A549 treated with DMSO at 1 μM for 4 hours (cell line): ENCODE measurements around the gene ZFP3. TPM values are rescaled to one million over a fixed set of nuclear protein-coding genes. Genes with fewer than 3 reads are reported as not detected.

Source experiments
- total RNA-seq: library from RNA; stranded (reverse); fragments of 200-300 nt; extraction: Qiagen RNA extraction; gene quantifications from 5 replicates; pipeline ENCODE4 v1.2.3, GENCODE V29; 2022; ENCODE audit warnings: low read depth

ZFP3 gene
- 0.89 to 1.2 TPM (median 1.0 TPM) in 5 replicates for total RNA-seq

DNA sequence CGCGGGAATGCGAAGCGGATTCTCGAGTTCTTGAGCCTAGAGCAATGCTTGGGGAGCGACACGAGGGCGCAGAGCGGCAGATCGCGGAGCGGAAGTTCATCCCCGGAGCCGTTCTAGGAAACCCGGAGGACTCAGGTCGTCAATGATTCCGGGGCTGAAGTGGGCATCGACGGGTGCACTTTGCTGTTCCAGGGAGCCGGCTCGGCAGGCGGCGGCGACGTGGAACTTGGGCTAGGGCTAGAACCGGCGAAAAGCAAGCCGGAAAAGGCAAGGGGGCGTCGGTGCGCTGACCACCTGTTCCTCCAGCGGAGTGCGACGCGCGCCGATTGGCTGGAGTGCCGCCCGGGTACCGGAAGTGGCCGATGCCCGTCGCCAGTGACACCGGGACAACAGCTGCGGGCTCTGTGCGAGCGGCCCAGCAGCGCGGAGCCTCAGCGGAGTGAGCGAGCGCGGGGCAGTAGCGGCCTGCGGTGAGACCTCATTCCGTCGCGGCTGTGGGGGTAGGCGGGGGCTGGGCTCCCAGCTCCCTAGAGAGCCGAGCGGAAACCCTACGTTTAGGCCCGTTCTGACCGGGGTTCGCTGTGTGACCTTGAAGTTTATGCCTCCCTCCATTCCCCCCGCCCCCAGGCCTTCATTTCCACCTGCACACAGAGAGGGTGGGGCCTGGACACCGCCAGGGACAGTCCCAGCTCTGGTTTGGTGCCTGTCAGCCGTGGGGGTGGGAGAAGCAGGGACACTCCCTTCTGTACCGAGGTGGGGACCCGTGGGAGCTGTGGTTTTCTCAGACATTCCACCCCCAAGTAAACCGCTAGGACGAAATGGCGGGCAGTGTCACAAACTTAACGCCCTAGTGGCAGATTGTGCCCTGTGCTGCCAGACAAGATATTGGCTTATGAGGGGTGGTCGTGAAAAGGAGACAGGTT lies at the start of gene ZFP3:
ZFP3 (plus strand) TSS at position 362 of the 923 bp plus-strand sequence. CDS start 13,038 bp downstream, outside the sequence.

DNA sequence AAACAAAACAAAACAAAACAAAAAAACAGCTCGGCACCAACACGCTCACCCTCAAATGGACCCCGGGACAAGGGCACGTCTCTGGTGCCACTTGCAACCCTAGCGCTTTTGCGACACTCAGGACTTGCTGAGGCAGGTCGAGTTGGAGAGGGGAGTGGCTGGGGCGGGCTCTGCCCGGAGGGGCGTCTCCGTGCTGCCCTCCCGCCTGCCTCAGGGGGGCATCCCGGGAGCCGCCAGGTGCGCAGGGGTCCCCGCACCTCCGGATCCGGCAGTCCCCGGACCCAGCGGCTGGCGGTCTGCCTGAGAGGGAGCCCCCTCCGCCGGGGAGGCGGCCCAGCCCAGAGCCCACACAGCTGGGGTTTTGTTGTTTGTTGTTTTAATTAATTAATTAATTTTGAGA lies 43.0 kb upstream of the ZFP3 start, which contains the start of gene SLC52A1:
SLC52A1 (minus strand) TSS at position 112 of the 400 bp plus-strand sequence. CDS start 820 bp downstream, outside the sequence.

GRCh38 chr17:5111402-5112204 lies 33.3 kb downstream of the ZFP3 start, which contains the start of gene ZNF232:
Gene ZNF232 (minus strand): TSS chr17:5111878. CDS start chr17:5111822, 56 bp downstream.

DNA sequence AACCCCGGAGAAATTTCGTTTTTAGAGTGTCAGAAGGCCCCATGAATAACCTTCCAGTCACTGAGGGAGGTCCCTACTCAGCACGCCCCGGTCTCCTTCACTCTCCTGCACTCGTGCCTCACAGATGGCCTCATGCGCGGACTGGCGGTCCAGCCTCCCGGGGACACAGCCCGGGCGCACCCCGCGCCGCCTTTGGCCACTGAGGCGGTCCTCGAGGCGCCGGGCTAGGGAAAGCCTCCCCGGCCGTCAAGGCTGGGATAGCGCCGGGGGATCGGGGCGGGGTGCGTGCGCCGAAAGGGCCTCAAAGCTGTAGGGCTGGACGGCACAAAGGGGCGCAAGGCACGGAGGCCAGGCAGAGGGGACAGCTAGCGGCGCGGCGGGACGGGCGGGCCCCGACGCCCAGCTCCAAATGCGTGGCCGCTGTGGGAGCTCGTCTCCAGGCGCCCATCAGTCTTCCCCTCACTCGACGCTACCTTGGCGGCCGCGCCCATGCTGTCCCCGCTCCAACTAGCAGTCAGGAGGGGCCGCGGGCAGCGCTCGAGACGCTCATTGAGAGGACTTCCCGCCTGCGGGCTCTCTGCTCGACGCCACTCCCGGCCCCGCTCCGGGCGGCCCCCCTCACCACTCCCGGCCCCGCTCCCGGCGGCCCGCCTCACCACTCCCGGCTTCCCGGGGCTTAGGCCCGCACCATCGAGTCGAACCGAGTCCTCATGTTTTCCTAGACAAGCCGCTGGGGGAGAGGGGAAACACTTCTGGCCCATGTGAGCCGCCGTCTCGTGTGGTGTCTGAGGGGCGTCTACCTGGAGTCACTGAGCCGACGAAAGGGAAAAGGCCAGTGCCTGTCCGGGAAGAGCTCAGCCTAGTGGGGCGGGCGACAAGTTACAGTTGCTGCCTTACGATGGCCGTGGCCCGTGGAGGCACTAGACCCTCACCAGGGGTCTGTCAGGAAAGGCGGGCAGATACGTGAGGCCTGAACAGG lies 37.7 kb downstream of the ZFP3 start, which contains the start of gene USP6:
USP6 (plus strand) TSS at position 360 of the 979 bp plus-strand sequence. CDS start 14,336 bp downstream, outside the sequence.

Other genes starting within 250 kb of the ZFP3 start
- gene MINK1, start 245.1 kb upstream of the ZFP3 start, total RNA-seq = 49.3 to 64.6 TPM (median 56.6 TPM) in 5 replicates
- 0.17 to 0.29 TPM (median 0.28 TPM) in 5 replicates for gene C17orf107, start 178.9 kb upstream of the ZFP3 start, total RNA-seq
- 0.07 to 0.21 TPM (median 0.08 TPM) in 4 of 5 replicates, not detected in the other for gene CHRNE, start 175.4 kb upstream of the ZFP3 start, total RNA-seq
- not detected in 5 replicates for gene GP1BA, start 146.2 kb upstream of the ZFP3 start, total RNA-seq
- gene SLC25A11, start 138.4 kb upstream of the ZFP3 start, total RNA-seq = 65.3 to 82.3 TPM (median 72.2 TPM) in 5 replicates
- gene RNF167, start 138.2 kb upstream of the ZFP3 start, total RNA-seq = 93.0 to 144 TPM (median 121 TPM) in 5 replicates
- 2,001 to 2,972 TPM (median 2,479 TPM) in 5 replicates for gene PFN1, start 129.9 kb upstream of the ZFP3 start, total RNA-seq
- gene ENO3, start 127.3 kb upstream of the ZFP3 start, total RNA-seq = 51.2 to 61.4 TPM (median 55.7 TPM) in 5 replicates
- 69.9 to 87.4 TPM (median 71.4 TPM) in 5 replicates for gene SPAG7, start 110.7 kb upstream of the ZFP3 start, total RNA-seq
- 22.0 to 37.9 TPM (median 31.6 TPM) in 5 replicates for gene CAMTA2, start 90.8 kb upstream of the ZFP3 start, total RNA-seq
- 1.3 to 2.0 TPM (median 1.5 TPM) in 5 replicates for gene INCA1, start 80.9 kb upstream of the ZFP3 start, total RNA-seq
- gene KIF1C, start 80.5 kb upstream of the ZFP3 start, total RNA-seq = 98.9 to 125 TPM (median 114 TPM) in 5 replicates
- 0.34 to 1.2 TPM (median 0.68 TPM) in 5 replicates for gene SLC52A1, start 43.0 kb upstream of the ZFP3 start, total RNA-seq
- 3.6 to 5.0 TPM (median 4.5 TPM) in 5 replicates for gene ZNF232, start 33.4 kb downstream of the ZFP3 start, total RNA-seq
- gene USP6, start 37.6 kb downstream of the ZFP3 start, total RNA-seq = 0.01 to 0.03 TPM (median 0.02 TPM) in 4 of 5 replicates, not detected in the other
- gene ZNF594, start 113.4 kb downstream of the ZFP3 start, total RNA-seq = 1.3 to 1.8 TPM (median 1.7 TPM) in 5 replicates
- gene SCIMP, start 156.4 kb downstream of the ZFP3 start, total RNA-seq = not detected in 5 replicates
- 36.0 to 51.5 TPM (median 44.6 TPM) in 5 replicates for gene RABEP1, start 203.8 kb downstream of the ZFP3 start, total RNA-seq